ENCODE results near the gene SLC22A31.

DNA sequence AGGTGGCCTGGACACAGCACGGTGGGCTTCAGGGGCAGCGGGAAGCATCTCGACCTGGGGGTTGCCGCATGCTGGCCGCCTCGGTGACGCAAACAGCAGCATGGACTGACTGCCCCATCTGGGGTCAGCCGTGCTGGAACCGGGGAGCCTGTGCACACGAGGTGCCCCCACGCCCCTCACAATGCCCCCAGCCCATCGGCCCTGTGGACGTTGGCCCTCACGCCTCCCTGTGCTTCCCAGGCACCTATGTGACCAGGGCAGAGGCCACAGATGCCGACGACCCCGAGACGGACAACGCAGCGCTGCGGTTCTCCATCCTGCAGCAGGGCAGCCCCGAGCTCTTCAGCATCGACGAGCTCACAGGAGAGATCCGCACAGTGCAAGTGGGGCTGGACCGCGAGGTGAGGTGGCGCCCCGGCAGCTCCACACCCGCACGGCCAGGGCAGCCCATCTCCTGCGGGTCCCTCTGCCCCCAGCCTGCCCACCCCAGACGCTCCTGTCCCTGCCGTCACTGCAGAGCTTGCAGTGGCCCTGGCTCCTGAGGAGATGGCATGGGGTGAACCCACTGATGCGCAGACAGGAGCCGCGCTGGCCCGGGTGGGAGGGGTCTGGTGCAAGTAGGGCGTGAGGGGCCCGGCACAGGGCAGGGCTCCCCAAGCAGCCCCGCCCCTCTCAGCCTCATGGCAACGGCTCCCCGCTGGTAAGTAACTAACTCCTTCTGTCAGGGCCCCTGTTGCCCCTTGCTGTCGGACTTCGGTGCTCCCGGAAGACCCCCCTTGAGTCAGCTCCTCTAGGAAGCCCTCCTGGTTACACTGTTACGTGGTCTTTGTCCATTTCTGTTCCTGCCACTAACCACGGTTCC, 15.2 kb downstream of the SLC22A31 start:
- no peak for TF ChIP-seq POLR2AphosphoS5 (IDR thresholded peaks at IDR 0.05; ENCODE audit: low read depth, low read length)
- no peak for TF ChIP-seq CTCF (IDR thresholded peaks at IDR 0.05)

Measured in SK-N-SH (cell line).